ENCODE data around the gene MTMR12.

Gene MTMR12

GRCh38 chr5:32312595-32313332, at the start of gene MTMR12:
Gene MTMR12, minus strand, starts transcription at chr5:32312939. Its CDS starts 101 bp downstream, at chr5:32312838.
- in situ Hi-C loops (cut with MboI; ENCODE audit: low sequenced_read_pairs), result no loop called here

GRCh38 chr5:32362527-32362926, 49.8 kb upstream of the MTMR12 start:
- in situ Hi-C loops (cut with MboI; ENCODE audit: low sequenced_read_pairs), result no loop called here

GRCh38 chr5:32360906-32361305, 48.2 kb upstream of the MTMR12 start:
- in situ Hi-C loops (cut with MboI; ENCODE audit: low sequenced_read_pairs), result no loop called here

- in situ Hi-C loops (cut with MboI; ENCODE audit: low sequenced_read_pairs), result no loop called here
Measured at GRCh38 chr5:32358611-32359010, 45.9 kb upstream of the MTMR12 start.

GRCh38 chr5:32357658-32358057, 44.9 kb upstream of the MTMR12 start:
- in situ Hi-C loops (cut with MboI; ENCODE audit: low sequenced_read_pairs), result no loop called here

GRCh38 chr5:32355686-32356085, 42.9 kb upstream of the MTMR12 start:
- in situ Hi-C loops (cut with MboI; ENCODE audit: low sequenced_read_pairs), result no loop called here

GRCh38 chr5:32353420-32353819, 40.7 kb upstream of the MTMR12 start:
- in situ Hi-C loops (cut with MboI; ENCODE audit: low sequenced_read_pairs), result no loop called here

GRCh38 chr5:32352685-32353084, 39.9 kb upstream of the MTMR12 start:
- in situ Hi-C loops (cut with MboI; ENCODE audit: low sequenced_read_pairs), result no loop called here

- in situ Hi-C loops (cut with MboI; ENCODE audit: low sequenced_read_pairs), result no loop called here
Measured at GRCh38 chr5:32346869-32347268, 34.1 kb upstream of the MTMR12 start.

GRCh38 chr5:32343058-32343672, 30.4 kb upstream of the MTMR12 start:
- in situ Hi-C loops (cut with MboI; ENCODE audit: low sequenced_read_pairs), result no loop called here

GRCh38 chr5:32342656-32343055, 29.9 kb upstream of the MTMR12 start:
- in situ Hi-C loops (cut with MboI; ENCODE audit: low sequenced_read_pairs), result no loop called here

- in situ Hi-C loops (cut with MboI; ENCODE audit: low sequenced_read_pairs), result no loop called here
Measured at GRCh38 chr5:32339878-32340277, 27.1 kb upstream of the MTMR12 start.

GRCh38 chr5:32339198-32339597, 26.5 kb upstream of the MTMR12 start:
- in situ Hi-C loops (cut with MboI; ENCODE audit: low sequenced_read_pairs), result no loop called here

- in situ Hi-C loops (cut with MboI; ENCODE audit: low sequenced_read_pairs), result no loop called here
Measured at GRCh38 chr5:32332966-32333365, 20.2 kb upstream of the MTMR12 start.

GRCh38 chr5:32332361-32332760, 19.6 kb upstream of the MTMR12 start:
- in situ Hi-C loops (cut with MboI; ENCODE audit: low sequenced_read_pairs), result no loop called here

- in situ Hi-C loops (cut with MboI; ENCODE audit: low sequenced_read_pairs), result no loop called here
Measured at GRCh38 chr5:32331935-32332274, 19.2 kb upstream of the MTMR12 start.

GRCh38 chr5:32331217-32331934, 18.6 kb upstream of the MTMR12 start:
- in situ Hi-C loops (cut with MboI; ENCODE audit: low sequenced_read_pairs), result no loop called here

GRCh38 chr5:32330126-32330971, 17.6 kb upstream of the MTMR12 start:
- in situ Hi-C loops (cut with MboI; ENCODE audit: low sequenced_read_pairs), result no loop called here

GRCh38 chr5:32329395-32329834, 16.7 kb upstream of the MTMR12 start:
- in situ Hi-C loops (cut with MboI; ENCODE audit: low sequenced_read_pairs), result no loop called here

- in situ Hi-C loops (cut with MboI; ENCODE audit: low sequenced_read_pairs), result no loop called here
Measured at GRCh38 chr5:32326216-32326772, 13.6 kb upstream of the MTMR12 start.

- in situ Hi-C loops (cut with MboI; ENCODE audit: low sequenced_read_pairs), result no loop called here
Measured at GRCh38 chr5:32325616-32326015, 12.9 kb upstream of the MTMR12 start.

Measured in hTERT RPE-1 (cell line).